Islet precursor cell (in vitro differentiated cells): ENCODE data around the gene GJA10.
"Not testable (repeated sequence)": the region's sequence is repeated elsewhere in the genome, so short reads cannot be mapped to it uniquely, and the experiment has no call there.

ENCODE experiments used
- DNase-seq: peaks from one replicate; pipeline ENCODE4 v3.0.0-alpha.2; 2018

GJA10 gene

DNA sequence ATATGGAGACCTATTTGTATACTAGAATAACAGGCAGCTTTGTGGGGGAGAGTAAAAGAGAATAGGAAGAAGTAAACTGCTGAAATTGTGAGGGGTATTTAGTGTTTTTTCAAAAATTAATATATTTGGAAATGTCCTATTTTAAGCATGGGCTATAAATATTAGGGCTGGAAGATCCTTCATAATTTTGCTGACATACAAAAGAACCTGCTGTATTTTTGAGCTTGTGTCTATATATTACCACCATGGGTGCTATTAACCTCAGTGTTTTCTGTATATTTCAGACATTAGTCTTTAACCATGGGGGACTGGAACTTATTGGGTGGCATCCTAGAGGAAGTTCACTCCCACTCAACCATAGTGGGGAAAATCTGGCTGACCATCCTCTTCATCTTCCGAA is at the start of gene GJA10:
Gene GJA10, plus strand, starts transcription at position 301 of the 400 bp plus-strand sequence. Its CDS starts 0 bp downstream, at position 301.
- DNase-seq = no peak

- DNase-seq = not testable (repeated sequence)
These were observed 46.8 kb upstream of the GJA10 start for GRCh38 chr6:89847513-89847912.

DNA sequence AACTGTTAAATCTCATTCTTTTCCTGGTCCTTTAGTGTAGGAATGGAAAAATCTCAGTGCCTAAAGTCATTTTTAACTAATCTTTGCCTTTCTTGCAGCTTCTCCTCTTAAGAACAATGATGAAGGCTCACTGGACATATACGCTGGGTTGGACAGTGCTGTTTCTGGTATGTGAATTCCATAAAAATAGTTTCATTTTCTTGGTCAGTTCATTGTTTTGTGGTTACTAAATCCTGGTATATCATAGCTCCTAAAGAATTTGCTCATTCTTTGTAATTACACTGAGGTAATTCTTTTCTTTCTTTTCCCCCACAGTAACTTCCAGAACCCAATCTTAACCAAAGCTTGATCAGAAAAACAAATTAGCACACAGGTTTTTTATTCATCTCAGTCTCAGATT is 41.2 kb upstream of the GJA10 start:
- no peak for DNase-seq

DNA sequence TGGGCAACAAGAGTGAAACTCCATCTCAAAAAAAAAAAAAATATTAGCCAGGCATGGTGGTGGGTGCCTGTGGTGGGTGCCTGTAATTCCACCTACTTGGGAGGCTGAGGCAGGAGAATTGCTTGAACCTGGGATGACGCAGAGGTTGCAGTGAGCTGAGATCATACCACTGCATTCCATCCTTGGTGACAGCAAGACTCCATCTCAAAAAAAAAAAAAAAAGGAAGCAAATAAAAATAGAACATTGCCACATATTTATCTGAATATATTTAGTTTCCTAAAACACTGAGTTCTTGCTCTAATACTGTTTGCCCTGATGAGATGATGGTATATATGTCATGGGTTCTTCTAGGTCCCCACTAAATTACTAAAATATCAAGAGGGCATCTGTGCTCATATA is 36.2 kb upstream of the GJA10 start:
- DNase-seq = no peak

- DNase-seq = no peak
These were observed 34.5 kb upstream of the GJA10 start for GRCh38 chr6:89859744-89860143.

GRCh38 chr6:89862273-89862672 is 32.0 kb upstream of the GJA10 start:
- DNase-seq = no peak

- DNase-seq = no peak
These were observed 31.6 kb upstream of the GJA10 start for GRCh38 chr6:89862698-89863097.

- DNase-seq = no peak
These were observed 28.1 kb upstream of the GJA10 start for GRCh38 chr6:89866024-89866678.

- no peak for DNase-seq
These were observed 20.5 kb upstream of the GJA10 start for GRCh38 chr6:89873721-89874120.

GRCh38 chr6:89874438-89874837 is 19.8 kb upstream of the GJA10 start:
- DNase-seq = no peak

DNA sequence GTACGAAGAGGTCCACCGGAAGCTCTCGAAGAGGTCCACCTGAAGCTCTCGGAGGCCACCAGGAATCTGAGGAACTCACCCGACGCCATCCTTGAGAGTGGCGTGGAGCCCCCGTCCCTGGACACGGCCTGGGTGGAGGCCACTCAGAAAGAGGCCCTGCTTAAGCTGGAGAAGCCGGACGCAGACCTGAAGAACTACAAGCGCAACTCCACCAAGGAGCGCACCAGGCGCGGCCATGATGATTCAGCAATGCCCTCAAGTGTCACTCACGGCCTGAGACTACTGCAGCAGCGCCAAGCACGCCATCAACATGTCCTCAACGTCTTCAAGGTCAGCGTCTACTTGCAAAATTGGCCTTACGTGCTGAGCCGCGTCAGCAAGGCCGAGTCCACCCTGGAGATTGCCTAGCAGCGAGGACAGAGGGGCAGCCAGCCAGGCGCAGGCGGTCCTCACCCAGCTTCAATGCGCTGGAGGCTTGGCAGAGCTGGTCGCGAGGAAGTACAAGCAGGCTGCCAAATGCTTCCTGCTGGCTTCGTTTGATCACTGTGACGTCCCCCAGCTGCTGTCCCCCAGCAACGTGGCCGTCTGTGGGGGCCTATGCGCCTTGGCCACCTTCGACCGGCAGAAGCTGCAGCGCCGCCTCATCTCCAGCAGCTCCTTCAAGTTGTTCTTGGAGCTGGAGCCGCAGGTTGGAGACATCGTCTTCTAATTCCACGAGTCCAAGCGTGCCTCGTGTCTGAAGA is 7.7 kb upstream of the GJA10 start:
- no peak for DNase-seq

DNA sequence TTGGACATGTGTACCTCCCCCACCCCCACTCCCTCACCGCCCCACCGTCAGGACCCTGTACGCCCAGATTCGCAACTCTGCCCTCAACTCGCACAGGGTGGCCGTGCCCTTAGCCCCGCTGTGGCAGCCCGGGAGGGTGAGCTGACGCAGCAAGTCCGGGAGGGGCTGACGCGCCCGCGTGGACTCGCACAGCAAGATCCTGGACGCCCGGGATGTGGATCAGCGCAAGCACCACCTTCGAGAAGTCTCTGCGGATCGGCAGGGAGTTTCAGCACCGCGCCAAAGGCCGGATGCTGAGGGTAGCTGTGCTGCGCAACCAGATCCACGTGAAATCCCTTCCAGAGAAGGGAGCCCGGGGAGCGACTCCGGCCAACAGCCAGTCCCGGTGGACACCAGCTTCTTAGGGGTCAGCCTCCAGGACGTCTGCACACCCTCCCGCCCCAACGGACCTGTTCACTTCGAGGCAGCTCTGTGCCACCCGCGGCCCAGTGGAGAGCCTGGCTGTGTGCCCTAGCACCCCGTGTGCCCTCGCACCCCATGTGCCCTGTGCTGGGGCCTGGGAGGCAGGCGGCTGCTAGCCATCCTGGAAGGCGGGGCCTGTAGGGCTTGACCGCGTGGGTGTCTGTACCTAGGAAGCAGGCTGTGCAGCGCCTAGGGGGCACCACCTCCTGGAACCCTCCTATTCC is 6.7 kb upstream of the GJA10 start:
- no peak for DNase-seq

DNA sequence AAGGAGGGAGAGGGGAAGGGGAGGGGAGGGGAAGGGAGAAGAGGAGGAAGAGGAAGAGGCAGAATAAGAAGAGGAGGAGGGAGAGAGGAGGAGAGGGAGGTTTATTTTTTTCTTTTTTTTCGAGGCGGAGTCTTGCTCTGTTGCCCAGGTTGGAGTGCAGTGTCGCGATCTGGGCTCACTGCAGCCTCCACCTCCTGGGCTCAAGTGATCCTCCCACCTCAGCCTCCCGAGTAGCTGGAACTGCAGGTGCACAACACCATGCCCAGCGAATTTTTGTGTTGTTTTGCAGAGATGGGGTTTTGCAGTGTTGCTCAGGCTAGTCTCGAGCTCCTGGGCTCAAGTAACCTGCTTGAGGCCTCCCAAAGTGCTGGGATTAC is 6.1 kb upstream of the GJA10 start:
- no peak for DNase-seq

- no peak for DNase-seq
These were observed 5.4 kb upstream of the GJA10 start for GRCh38 chr6:89888871-89889270.

DNA sequence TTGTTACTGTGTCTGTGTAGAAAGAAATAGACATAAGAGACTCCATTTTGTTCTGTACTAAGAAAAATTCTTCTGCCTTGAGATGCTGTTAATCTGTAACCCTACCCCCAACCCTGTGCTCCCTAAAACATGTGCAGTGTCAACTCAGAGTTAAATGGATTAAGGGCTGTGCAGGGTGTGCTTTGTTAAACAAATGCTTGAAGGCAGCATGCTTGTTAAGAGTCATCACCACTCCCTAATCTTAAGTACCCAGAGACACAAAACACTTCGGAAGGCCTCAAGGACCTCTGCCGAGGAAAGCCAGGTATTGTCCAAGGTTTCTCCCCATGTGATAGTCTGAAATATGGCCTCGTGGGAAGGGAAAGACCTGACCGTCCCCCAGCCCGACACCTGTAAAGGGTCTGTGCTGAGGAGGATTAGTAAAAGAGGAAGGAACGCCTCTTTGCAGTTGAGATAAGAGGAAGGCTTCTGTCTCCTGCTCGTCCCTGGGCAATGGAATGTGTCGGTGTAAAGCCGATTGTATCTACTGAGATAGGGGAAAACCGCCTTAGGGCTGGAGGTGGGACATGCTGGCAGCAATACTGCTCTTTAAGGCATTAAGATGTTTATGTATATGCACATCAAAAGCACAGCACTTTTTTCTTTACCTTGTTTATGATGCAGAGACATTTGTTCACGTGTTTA is 3.3 kb upstream of the GJA10 start:
- peak; percentile 79 for DNase-seq

DNA sequence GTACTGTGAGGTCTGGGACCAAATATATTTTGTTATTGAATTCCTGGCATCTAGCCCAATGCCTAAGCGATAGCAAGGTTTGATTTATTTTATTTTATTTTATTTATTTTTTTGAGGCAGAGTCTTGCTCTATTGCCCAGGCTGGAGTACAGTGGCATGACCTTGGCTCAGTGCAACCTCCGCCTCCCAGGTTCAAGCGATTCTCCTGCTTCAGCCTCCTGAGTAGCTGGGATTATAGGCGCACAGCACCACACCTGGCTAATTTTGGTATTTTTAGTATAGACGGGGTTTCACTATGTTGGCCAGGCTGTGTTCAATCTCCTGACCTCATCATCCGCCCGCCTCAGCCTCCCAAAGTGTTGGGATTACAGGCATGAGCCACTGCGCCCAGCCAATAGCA is 1.7 kb upstream of the GJA10 start:
- not testable (repeated sequence) for DNase-seq

- peak; percentile 89 for DNase-seq
These were observed 1.1 kb downstream of the GJA10 start for GRCh38 chr6:89895276-89895874.

DNA sequence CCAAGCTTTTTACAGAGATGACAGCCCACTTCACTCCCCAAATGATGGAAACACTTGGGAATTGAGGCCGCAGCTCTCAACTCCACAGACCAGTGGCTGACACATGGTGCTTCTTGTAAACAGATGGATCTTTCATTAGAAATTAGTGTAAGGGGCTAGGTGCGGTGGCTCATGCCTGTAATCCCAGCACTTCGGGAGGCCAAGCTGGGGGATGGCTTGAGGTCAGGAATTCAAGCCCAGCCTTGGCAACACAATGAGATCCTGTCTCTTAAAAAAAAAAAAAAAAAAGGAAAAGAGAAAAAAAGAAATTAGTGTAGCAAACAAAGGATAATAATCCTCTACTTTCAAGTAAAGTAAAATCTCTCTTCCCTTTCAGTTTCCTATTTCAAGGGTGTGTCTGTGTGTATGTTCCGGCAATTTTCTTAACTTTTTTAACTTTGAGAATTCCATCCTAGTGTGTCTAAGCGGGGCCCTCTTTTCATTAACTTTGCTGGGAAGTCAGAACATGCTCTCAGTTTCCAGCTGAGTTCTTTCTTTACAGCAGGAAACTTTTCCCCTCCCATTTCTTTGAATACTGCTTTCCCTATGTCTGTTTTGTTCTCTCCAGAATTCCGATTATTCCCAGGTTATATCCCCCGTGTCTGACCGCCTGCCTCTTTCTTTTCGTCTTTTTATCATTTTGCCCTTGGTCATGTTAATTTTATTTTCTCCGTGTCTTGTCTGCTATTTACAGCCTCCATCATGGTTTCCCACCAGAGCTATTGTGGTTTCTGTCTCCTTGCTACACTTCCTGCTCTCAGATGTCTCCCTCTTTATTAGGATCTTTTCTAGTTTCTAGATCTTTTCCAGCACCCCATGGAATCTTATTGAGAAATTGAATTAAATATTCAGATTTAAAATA is 16.0 kb downstream of the GJA10 start:
- not testable (repeated sequence) for DNase-seq

DNA sequence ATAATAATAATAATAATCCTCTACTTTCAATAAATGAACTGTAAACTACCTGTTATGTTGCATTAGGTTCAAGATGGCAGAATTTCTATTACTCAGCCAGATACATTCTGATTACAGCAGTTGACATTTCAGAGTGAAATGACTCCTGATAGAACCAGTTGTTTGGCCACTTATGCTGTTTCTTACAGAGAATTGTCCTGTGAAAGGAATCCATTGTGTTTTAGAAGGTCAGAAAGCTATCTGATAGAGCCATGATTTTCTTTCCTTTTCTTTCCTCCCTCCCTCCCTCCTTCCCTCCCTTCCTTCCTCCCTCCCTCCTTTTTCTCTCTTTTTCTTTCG is 16.6 kb downstream of the GJA10 start:
- no peak for DNase-seq

DNA sequence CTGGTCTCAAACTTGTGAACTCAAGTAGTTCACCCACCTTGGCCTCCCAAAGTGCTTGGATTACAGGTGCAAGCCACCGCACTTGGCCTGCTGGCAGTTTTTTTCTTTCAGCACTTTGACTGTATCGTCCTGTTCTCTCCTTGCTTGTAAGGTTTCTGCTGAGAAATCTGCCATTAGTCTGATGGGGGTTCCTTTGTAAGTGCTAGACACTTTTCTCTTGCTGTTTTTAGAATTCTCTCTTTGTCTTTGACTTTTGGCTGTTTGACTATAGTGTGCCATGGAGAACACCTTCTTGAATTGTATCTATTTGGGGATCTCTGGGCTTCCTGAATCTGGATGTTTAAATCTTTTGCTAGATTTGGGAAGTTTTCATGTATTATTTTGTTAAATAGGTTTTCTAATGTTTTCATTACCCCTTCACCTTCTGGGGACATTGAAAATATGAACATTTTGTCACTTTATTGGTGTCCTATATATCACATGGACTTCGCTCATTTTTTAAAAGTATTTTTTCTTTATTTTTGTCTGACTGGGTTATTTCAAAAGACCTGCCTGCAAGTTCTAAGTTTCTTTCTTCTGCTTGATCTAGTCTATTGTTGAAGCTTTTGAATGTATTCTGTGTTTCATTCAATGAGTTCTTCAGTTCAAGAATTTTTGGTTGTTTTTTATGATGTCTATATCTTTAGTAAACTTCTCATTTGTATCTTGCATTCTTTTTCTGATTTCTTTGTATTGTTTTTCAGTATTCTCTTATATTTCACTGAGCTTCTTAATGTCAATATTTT is 22.1 kb downstream of the GJA10 start:
- no peak for DNase-seq

- no peak for DNase-seq
These were observed 22.9 kb downstream of the GJA10 start for GRCh38 chr6:89917216-89917615.
